ENCODE measurements around the gene HAUS2.

HAUS2 gene

GRCh38 chr15:42611532-42611931 is 62.9 kb downstream of the HAUS2 start:
- no peak for DNase-seq

GRCh38 chr15:42612367-42612912 is 63.8 kb downstream of the HAUS2 start:
- DNase-seq, result no peak

- DNase-seq, result no peak
Measured at GRCh38 chr15:42616107-42616506, 67.5 kb downstream of the HAUS2 start.
